Activated CD8-positive, alpha-beta memory T cell treated with anti-CD3 and anti-CD28 coated beads for 36 hours (primary cell): Measurements from ENCODE around the gene DDB1. TPM values are rescaled to one million over a fixed set of nuclear protein-coding genes. Genes with fewer than 3 reads are reported as not detected.

Experiments
- CTCF ChIA-PET: fragments of 350-600 bp; sonication (Branson Sonifier 250); formaldehyde crosslinking; loops from one replicate; lab custom pipeline; 2021; ENCODE audit warnings: antibody characterized with exemption; lab: Charles Lee
- POLR2A ChIA-PET: fragments of 350-600 bp; sonication (Branson Sonifier 250); formaldehyde crosslinking; loops from one replicate; lab custom pipeline; 2021; ENCODE audit warnings: antibody characterized with exemption; lab: Charles Lee
- total RNA-seq, 2 experiments: library from RNA; stranded (reverse); gene quantifications; one replicate each; pipeline ENCODE4 v1.2.3, GENCODE V29; 2021

DDB1 gene
- total RNA-seq, 2 experiments from 2014 or later, result 312 to 319 TPM

- POLR2A ChIA-PET, result no interaction called here
- CTCF ChIA-PET, result no interaction called here
Measured at GRCh38 chr11:61325649-61326414, 7.1 kb downstream of the DDB1 start.

DNA sequence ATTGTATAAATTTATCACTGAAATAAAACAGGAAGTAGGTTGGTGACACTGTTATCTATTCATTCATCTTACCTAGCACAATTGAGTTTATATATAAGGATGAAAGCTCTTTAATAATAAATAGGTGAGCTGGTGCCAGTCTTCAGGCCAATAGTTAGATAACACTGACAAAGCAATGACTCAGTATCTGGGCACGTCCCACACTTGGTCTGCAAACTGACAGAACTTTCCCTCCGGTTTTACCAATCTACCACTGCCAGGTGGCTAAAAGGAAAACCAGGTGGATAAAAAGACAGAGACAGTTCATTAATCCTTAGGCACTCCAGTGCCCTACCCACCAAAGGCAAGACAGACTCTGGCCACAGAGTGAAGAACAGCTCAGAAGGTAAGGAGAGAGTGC is 17.6 kb downstream of the DDB1 start:
- ChIA-PET CTCF (interaction anchor here (1.0 kb wide), 1 partner anchor 21 kb away, joined by 3 read pairs; no protein-coding TSS in a partner anchor), POLR2A (interaction anchor here (0.6 kb wide), 1 partner anchor 21 kb away, joined by 4 read pairs; no protein-coding TSS in a partner anchor)

DNA sequence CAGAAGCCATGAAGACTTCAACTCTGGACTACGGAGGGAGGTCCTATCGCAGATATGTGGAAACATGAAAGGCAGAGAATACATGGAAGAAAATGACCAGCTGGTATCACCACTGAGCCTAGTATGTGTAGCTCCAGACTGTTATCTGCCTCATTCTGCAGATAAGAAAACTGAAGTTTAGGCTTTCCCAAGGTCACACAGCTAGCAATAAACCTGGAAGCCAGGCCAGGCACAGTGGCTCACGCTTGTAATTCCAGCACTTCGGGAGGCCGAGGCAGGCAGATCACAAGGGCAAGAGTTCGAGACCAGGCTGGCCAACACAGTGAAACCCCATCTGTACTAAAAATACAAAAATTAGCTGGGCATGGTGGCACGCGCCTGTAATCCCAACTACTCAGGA is 22.2 kb downstream of the DDB1 start:
- ChIA-PET CTCF (interaction anchor here (1.0 to 2.1 kb wide), 4 partner anchors 16 to 75 kb away, joined by 3 to 10 read pairs (median 4); partner anchors contain the start of gene VWCE), POLR2A (interaction anchor here (1.7 kb wide), 1 partner anchor 17 kb away, joined by 7 read pairs; no protein-coding TSS in a partner anchor)

DNA sequence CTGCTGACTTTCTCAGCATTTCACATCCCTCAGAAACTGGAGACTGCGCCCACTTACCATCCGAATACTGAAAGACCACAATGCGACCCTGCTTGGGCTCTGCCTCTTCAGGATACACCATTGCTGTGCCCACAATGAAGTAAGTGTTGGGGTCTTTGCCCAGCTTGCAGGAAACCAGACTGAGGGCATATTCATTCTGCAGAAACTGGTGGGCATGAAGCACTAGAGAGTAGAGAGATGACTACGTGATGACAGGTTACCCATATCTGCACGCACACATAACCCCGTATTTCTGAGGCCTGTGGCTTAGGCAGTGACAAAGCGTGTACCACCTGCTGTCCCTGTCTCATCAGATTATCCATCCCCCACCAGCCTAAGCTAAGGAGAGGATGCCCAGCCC is 23.2 kb downstream of the DDB1 start:
- ChIA-PET CTCF (interaction anchor here (1.0 to 2.1 kb wide), 4 partner anchors 15 to 76 kb away, joined by 3 to 5 read pairs (median 4); partner anchors contain the start of gene VWCE), POLR2A (interaction anchor here (0.6 to 1.7 kb wide), 5 partner anchors 11 to 113 kb away, joined by 3 to 8 read pairs (median 7); partner anchors contain the start of gene VWCE)

DNA sequence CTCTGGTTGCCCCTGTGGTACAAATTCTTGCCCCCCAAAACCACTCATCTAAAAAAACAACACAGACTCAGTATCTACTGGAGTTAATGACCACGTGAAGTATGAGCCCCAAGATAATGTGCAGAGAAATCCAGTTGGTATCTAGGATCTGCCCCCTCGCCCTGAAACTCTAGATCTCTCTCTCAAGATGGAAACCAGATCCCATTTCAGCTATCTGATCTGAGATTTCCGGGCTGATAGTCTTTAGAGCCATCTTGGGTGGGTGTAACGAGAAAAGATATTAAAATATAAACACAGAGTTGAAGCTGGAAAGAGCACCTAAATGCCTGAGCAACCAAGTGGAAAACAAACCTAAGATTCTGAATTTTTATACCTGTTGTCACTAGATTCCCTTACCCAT is 23.8 kb downstream of the DDB1 start:
- ChIA-PET CTCF (interaction anchor here (1.0 kb wide), 1 partner anchor 55 kb away, joined by 4 read pairs; no protein-coding TSS in a partner anchor), POLR2A (interaction anchor here (1.1 to 1.7 kb wide), 3 partner anchors 11 to 15 kb away, joined by 3 to 7 read pairs (median 4); partner anchors contain the start of gene VWCE)

DNA sequence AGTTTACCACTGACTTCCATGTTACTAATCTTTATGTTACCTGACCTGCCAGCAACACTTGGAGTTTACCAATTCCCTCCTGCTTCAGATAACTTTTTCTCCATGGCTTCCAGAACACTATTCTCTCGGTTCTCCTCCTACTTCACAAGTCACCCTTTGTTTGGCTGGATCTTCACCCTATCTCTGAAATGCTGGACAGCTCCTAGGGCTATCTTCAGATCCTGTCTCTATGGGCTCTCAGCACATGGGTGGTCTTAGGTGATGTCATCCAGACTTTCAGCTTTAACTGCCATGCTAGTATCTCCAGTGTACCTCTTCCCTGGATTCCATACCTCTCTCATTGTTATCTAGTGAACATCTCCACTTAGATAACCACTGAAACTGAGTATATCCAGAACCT is 25.6 kb downstream of the DDB1 start:
- ChIA-PET CTCF (no interaction called here), POLR2A (no interaction called here)

GRCh38 chr11:61306221-61306620 is 26.7 kb downstream of the DDB1 start:
- CTCF ChIA-PET, result no interaction called here

GRCh38 chr11:61305417-61305816 is 27.5 kb downstream of the DDB1 start:
- CTCF ChIA-PET, result interaction anchor here (0.9 kb wide), 1 partner anchor 12 kb away, joined by 3 read pairs; no protein-coding TSS in a partner anchor

More at GRCh38 chr11:61306221-61306620, 26.7 kb downstream of the DDB1 start:
- POLR2A ChIA-PET, result no interaction called here

GRCh38 chr11:61303725-61304124 is 29.2 kb downstream of the DDB1 start:
- CTCF ChIA-PET, result interaction anchor here (0.7 kb wide), 2 partner anchors 205 to 668 kb away, joined by 3 read pairs; no protein-coding TSS in a partner anchor
- POLR2A ChIA-PET, result no interaction called here

More at GRCh38 chr11:61305417-61305816, 27.5 kb downstream of the DDB1 start:
- POLR2A ChIA-PET, result no interaction called here

GRCh38 chr11:61302550-61302949 is 30.4 kb downstream of the DDB1 start:
- ChIA-PET POLR2A (no interaction called here), CTCF (no interaction called here)

DNA sequence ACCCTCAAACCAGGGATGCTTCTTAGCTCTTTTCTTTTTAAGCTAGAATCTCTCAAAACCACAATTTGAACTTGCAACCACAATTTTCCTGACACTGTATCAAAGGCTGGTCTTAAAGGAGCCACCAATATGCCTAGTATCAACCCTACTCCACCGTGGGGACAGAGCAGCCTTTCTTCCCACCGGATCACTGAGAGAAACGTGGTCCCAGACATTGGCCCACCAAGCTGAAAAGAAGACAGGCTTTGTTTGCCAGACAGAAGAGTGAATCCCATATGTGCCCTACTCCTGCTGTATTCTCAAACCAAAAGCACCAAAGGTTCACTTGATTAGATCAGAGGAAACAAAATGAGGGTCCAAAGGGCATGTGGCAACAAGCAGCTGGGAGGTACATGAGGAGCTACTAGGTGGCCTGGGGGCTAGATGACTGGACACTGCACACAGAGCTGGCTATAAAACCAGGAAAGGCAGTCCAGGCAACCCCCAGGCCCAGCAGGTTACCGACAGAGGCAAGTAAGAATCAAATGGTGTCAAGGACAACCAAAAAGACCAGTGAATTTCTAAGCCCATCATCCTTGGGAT is 34.2 kb downstream of the DDB1 start:
- ChIA-PET POLR2A (interaction anchor here (1.6 kb wide), 1 partner anchor 11 kb away, joined by 4 read pairs; no protein-coding TSS in a partner anchor), CTCF (interaction anchor here (1.5 kb wide), 1 partner anchor 26 kb away, joined by 3 read pairs; no protein-coding TSS in a partner anchor)

- ChIA-PET CTCF (no interaction called here), POLR2A (interaction anchor here (1.6 kb wide), 1 partner anchor 12 kb away, joined by 4 read pairs; no protein-coding TSS in a partner anchor)
Measured at GRCh38 chr11:61297746-61298145, 35.2 kb downstream of the DDB1 start.

DNA sequence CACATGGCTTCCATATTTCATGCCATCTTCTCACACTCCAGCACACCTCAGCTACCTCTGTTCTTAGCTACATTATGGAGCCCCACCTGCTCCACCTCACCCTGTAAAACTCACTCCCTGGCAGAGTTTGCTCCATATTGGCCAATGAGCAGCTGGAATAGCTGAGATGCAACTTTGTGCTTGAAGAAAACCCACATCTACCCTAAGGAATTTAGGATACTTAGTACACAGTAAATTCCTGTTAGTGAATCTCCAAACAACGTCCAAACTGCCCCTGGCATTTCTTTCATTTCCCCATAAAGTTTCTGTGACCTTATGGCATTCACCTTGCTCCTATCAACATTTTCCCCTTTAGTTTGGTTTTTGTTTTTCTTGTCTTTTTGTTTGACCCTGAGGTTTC is 35.6 kb downstream of the DDB1 start:
- CTCF ChIA-PET, result no interaction called here
- POLR2A ChIA-PET, result no interaction called here

- ChIA-PET POLR2A (no interaction called here), CTCF (no interaction called here)
Measured at GRCh38 chr11:61295596-61295926, 37.3 kb downstream of the DDB1 start.

DNA sequence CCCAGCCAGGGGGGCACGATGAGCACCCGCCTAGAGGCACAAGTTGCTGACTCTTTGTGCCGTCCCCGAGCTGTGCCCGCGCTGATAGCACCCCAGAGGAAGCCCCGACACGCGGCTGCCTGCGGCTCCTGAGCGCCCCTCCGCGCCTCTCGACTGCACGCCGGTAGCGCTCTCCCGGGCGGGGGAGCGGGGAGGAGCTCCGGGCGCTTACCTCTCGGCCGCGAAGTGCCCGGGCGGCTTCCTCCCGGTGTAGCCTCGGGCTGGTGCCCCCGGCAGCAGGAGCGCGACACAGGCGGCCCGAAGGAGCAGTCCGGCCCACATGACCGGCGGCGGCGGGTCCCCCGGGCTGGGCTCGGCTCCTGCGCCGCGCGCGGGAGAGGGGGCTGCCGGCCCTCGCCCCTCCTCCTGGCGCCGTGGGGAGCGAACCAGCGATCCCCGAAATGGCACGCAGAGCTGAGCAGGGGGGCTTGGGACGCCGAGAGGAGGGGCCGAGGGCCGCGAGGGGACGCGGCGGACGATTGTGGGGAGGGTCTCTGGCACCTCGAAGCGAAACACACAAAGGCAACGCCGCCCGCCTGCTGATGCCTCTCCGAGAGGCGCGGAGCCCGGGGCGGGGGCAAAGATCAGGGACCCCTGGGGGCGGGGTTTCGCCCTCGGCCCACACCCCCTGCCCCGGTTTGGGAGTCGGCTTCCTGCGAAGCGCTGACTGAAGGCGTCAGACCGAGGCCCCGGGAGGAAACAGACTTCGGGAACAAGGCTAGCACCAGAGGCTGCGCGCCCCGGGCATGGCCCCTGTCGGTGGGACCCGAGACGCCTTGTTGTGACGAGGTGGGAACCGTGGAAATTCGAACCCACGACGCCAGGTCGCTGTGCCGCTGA is 37.9 kb downstream of the DDB1 start, which contains the start of gene VWCE:
VWCE (minus strand) TSS at position 600 of the 879 bp plus-strand sequence; CDS start at position 321, 279 bp downstream.
- ChIA-PET CTCF (interaction anchor here (0.6 to 1.5 kb wide), 7 partner anchors 15 to 333 kb away, joined by 3 to 5 read pairs (median 3); partner anchors contain the start of genes CYB561A3, TMEM138 and VPS37C), POLR2A (interaction anchor here (0.5 to 1.9 kb wide), 8 partner anchors 8 to 253 kb away, joined by 3 to 8 read pairs (median 5); partner anchors contain the start of gene CYB561A3)

DNA sequence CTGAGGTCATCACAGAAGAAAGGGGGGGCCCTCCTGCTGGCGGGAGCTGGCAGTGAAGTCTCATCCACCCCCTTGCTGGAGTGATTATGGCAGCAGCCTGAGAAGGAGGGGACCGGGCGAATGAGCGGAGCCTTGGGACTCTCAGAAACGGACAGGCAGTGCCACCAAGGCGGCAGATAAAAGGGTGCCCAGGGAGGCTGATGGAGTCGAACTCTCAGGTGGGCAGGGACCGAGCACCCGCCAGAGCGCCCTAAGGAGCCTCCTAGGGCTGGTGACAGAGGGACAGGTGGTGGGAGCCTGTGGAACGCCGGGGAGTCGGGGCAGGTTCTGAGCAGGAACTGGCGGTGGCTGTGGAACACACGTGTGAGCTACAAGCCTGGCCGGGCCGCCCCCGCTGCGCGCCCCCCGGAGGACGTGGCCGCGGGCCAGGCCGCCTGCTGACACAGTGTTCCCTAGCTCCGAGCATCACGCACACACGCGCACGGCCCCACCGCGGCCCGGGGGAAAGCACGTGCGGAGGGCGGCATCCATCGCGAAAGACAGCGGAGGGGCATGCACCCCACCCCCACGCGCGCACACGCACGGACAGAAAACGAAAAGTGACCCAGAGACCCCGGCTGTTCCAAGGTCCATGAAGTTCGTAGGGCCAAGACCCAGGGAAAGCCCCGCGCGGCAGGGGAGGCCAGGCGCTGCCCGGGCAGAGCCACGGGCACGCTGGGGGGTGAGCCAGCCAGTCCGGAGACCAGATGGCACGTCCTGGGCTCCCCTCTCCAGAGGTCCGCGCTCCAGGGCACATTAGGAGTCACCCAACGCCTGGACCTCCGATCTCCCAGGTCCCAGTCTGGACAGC is 38.8 kb downstream of the DDB1 start:
- POLR2A ChIA-PET, result interaction anchor here (0.5 to 1.9 kb wide), 7 partner anchors 9 to 252 kb away, joined by 3 to 8 read pairs (median 5); partner anchors contain the start of gene CYB561A3

DNA sequence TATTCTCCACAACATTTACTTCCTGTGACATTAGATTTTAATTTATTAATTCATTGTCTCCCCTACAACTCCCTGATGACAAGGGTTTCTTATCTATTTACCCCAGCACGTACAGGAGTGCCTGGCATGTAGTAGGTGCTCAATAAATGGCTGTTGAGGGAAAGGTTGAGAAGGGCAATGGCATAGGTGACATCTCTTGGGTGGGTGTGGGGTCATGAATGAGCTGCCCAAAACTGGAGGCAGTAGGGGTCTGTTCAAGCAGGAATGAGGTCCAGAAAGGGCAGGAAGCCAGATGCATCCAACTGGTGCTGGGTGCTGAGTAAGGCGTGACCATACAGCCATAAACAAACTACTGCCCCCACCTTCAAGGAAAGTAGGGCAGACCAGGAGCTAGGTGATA is 40.5 kb downstream of the DDB1 start:
- CTCF ChIA-PET, result interaction anchor here (0.5 to 0.9 kb wide), 2 partner anchors 57 to 159 kb away, joined by 3 read pairs; no protein-coding TSS in a partner anchor
- POLR2A ChIA-PET, result no interaction called here

More for the DNA sequence above, 38.8 kb downstream of the DDB1 start:
- CTCF ChIA-PET, result interaction anchor here (0.7 to 1.5 kb wide), 12 partner anchors 11 to 272 kb away, joined by 3 to 5 read pairs (median 3); partner anchors contain the start of genes CYB561A3, TMEM138 and VPS37C
